NCI-H345 (cell line): ENCODE measurements around the gene DPEP1.

ENCODE experiments used
- DNase-seq: peaks from one replicate; lab custom pipeline; 2025; lab: John Stamatoyannopoulos, UW

DPEP1 gene

GRCh38 chr16:89599451-89599858 is 14.0 kb upstream of the DPEP1 start:
- peak; percentile 11 for DNase-seq

- no peak for DNase-seq
Measured at GRCh38 chr16:89599902-89600301, 13.5 kb upstream of the DPEP1 start.

GRCh38 chr16:89600427-89600826 is 13.0 kb upstream of the DPEP1 start:
- DNase-seq: no peak

GRCh38 chr16:89600956-89601355 is 12.5 kb upstream of the DPEP1 start:
- DNase-seq: no peak

- DNase-seq: no peak
Measured at GRCh38 chr16:89601906-89602272, 11.6 kb upstream of the DPEP1 start.

- DNase-seq: no peak
Measured at GRCh38 chr16:89602273-89602951, 11.0 kb upstream of the DPEP1 start.

- DNase-seq: no peak
Measured at GRCh38 chr16:89602952-89603590, 10.4 kb upstream of the DPEP1 start.

- DNase-seq: no peak
Measured at GRCh38 chr16:89604764-89605163, 8.7 kb upstream of the DPEP1 start.

GRCh38 chr16:89605186-89605970 is 8.1 kb upstream of the DPEP1 start:
- no peak for DNase-seq

- DNase-seq: no peak
Measured at GRCh38 chr16:89606006-89606405, 7.4 kb upstream of the DPEP1 start.

- no peak for DNase-seq
Measured at GRCh38 chr16:89607453-89607852, 6.0 kb upstream of the DPEP1 start.

GRCh38 chr16:89607937-89608740 is 5.3 kb upstream of the DPEP1 start:
- no peak for DNase-seq

- DNase-seq: no peak
Measured at GRCh38 chr16:89610108-89610453, 3.4 kb upstream of the DPEP1 start.

- DNase-seq: no peak
Measured at GRCh38 chr16:89612415-89613166, 851 bp upstream of the DPEP1 start.

GRCh38 chr16:89613954-89614459 is 565 bp downstream of the DPEP1 start:
- DNase-seq: no peak

- DNase-seq: no peak
Measured at GRCh38 chr16:89615176-89615575, 1.7 kb downstream of the DPEP1 start.

- DNase-seq: peak; percentile 7
Measured at GRCh38 chr16:89615596-89616090, 2.2 kb downstream of the DPEP1 start.

- DNase-seq: no peak
Measured at GRCh38 chr16:89616623-89617022, 3.2 kb downstream of the DPEP1 start.

GRCh38 chr16:89617036-89617435 is 3.6 kb downstream of the DPEP1 start:
- no peak for DNase-seq

GRCh38 chr16:89618109-89618998 is 4.9 kb downstream of the DPEP1 start:
- DNase-seq: no peak
